HCT116 (cell line): ENCODE measurements around the gene KLF17. TPM values are rescaled to one million over a fixed set of nuclear protein-coding genes. Genes with fewer than 3 reads are reported as not detected.

Experiments
- ATAC-seq: fragments of 200-7000 bp; cut with Tn5 transposase; 2 replicates; pipeline ENCODE4 v1.9.1; 2020; ENCODE audit warnings: mild to moderate bottlenecking, moderate library complexity
- BruUV-seq: library from RNA; stranded (reverse); fragments of 400-500 nt; replicated peaks from 2 replicates; lab custom pipeline; 2021; lab: Mats Ljungman, UMichigan
- CTCF ChIA-PET: fragments of 300-600 bp; sonication (Branson Sonifier 250); formaldehyde crosslinking; loops from one replicate; lab custom pipeline; 2021; ENCODE audit warnings: antibody characterized with exemption; lab: Charles Lee
- POLR2A ChIA-PET: fragments of 300-600, 350-600 bp; sonication (Branson Sonifier 250); formaldehyde crosslinking; loops from one replicate; lab custom pipeline; 2021; ENCODE audit warnings: antibody characterized with exemption; lab: Charles Lee
- RAD21 ChIA-PET, 2 experiments: fragments of 300-600 bp; sonication (Branson Sonifier 250); formaldehyde crosslinking; loops; one replicate each; lab custom pipeline; 2023; ENCODE audit warnings: low total read pairs in 2 of 2; ENCODE audit not compliant: uncharacterized antibody in 2 of 2, unreplicated experiment in 2 of 2, low non-redundant PET in 1 of 2; lab: Charles Lee
- DNase-seq: peaks from one replicate; pipeline ENCODE4 v3.0.0-alpha.2; 2010; ENCODE audit warnings: low read depth, low spot score
- H2AFZ ChIP-seq: fragments of 200-600 bp; shearing (Covaris generic), sonication (generic); 2 replicates; pipeline ENCODE4 v1.6.1; 2017; ENCODE audit warnings: low read depth, mixed run types, mixed read lengths, antibody characterized with exemption, low read length; ENCODE audit not compliant: poor library complexity, severe bottlenecking
- H3K27ac ChIP-seq: 2 replicates; pipeline ENCODE4 v1.5.1; 2012; ENCODE audit warnings: low read depth, low read length
- H3K27me3 ChIP-seq: fragments of 200-600 bp; sonication (generic); 2 replicates; pipeline ENCODE4 v1.6.1; 2016; ENCODE audit warnings: mixed run types, low read length, mixed read lengths; ENCODE audit not compliant: insufficient read depth
- H3K36me3 ChIP-seq, 2 experiments: fragments of 200-500 bp in 1 of 2; fragments of 200-600 bp in 1 of 2; sonication (Bioruptor generic) in 1 of 2; sonication (generic) in 1 of 2; 2 replicates each; pipeline versions ENCODE4 v1.5.1 to v1.6.1; 2014 to 2016; ENCODE audit warnings: low read length in 2 of 2, inconsistent platforms in 1 of 2, mixed read lengths in 1 of 2, mixed run types in 1 of 2; ENCODE audit not compliant: insufficient read depth in 2 of 2, control insufficient read depth in 1 of 2
- H3K4me1 ChIP-seq, 2 experiments: fragments of 200-600 bp in 1 of 2; sonication (generic) in 1 of 2; 2 replicates each; pipeline versions ENCODE4 v1.5.1 to v1.6.1; 2012 to 2017; ENCODE audit warnings: low read length in 2 of 2, inconsistent platforms in 1 of 2, mild to moderate bottlenecking in 1 of 2, mixed read lengths in 1 of 2, mixed run types in 1 of 2, moderate library complexity in 1 of 2; ENCODE audit not compliant: insufficient read depth in 2 of 2, control insufficient read depth in 1 of 2
- H3K4me2 ChIP-seq: fragments of 200-600 bp; sonication (generic); 2 replicates; pipeline ENCODE4 v1.6.1; 2017; ENCODE audit warnings: mixed run types, low read length, mixed read lengths
- H3K4me3 ChIP-seq, 2 experiments: fragments of 200-600 bp in 1 of 2; sonication (generic) in 1 of 2; replicated peaks in 1 of 2; 2 replicates each; pipeline ENCODE4 v1.5.1; 2011 to 2016; ENCODE audit warnings: low read length in 2 of 2, control low read depth in 1 of 2, low read depth in 1 of 2, mild to moderate bottlenecking in 1 of 2, mixed read lengths in 1 of 2, mixed run types in 1 of 2
- H3K79me2 ChIP-seq: fragments of 200-600 bp; sonication (generic); 2 replicates; pipeline ENCODE4 v1.6.1; 2017; ENCODE audit warnings: mild to moderate bottlenecking, mixed run types, low read length, moderate library complexity, mixed read lengths; ENCODE audit not compliant: insufficient read depth
- H3K9ac ChIP-seq: fragments of 200-600 bp; sonication (generic); 2 replicates; pipeline ENCODE4 v1.6.1; 2016; ENCODE audit warnings: low read length, mixed read lengths
- H3K9me2 ChIP-seq: fragments of 200-600 bp; sonication (generic), shearing (Covaris generic); 2 replicates; pipeline ENCODE4 v1.6.1; 2017; ENCODE audit warnings: mixed run types, mild to moderate bottlenecking, moderate library complexity; ENCODE audit not compliant: insufficient read depth
- H3K9me3 ChIP-seq, 2 experiments: fragments of 200-500 bp in 1 of 2; fragments of 200-600 bp in 1 of 2; sonication (Bioruptor generic) in 1 of 2; sonication (generic) in 1 of 2; 2 replicates each; pipeline ENCODE4 v1.6.1; 2014 to 2017; ENCODE audit warnings: low read length in 2 of 2, mixed read lengths in 2 of 2, inconsistent platforms in 1 of 2, low read depth in 1 of 2, mild to moderate bottlenecking in 1 of 2, mixed run types in 1 of 2, moderate library complexity in 1 of 2; ENCODE audit not compliant: control insufficient read depth in 1 of 2, insufficient read depth in 1 of 2
- H4K20me1 ChIP-seq: fragments of 200-600 bp; sonication (generic), shearing (Covaris generic); 2 replicates; pipeline ENCODE4 v1.6.1; 2017; ENCODE audit warnings: mixed run types, mild to moderate bottlenecking, moderate library complexity; ENCODE audit not compliant: insufficient read depth
- CBX3 ChIP-seq: IDR thresholded peaks from 2 replicates; pipeline ENCODE4 v1.6.1; 2012; ENCODE audit warnings: low read depth
- CEBPB ChIP-seq: IDR thresholded peaks from 2 replicates; pipeline ENCODE4 v1.6.1; 2012; ENCODE audit warnings: low read depth
- ELF1 ChIP-seq: IDR thresholded peaks from 2 replicates; pipeline ENCODE4 v1.6.1; 2012; ENCODE audit warnings: low read depth, borderline replicate concordance
- EZH2 ChIP-seq: fragments of 200-600 bp; sonication (generic); IDR thresholded peaks from 2 replicates; pipeline ENCODE4 v1.6.1; 2017; ENCODE audit warnings: antibody characterized with exemption, mixed run types
- EZH2phosphoT487 ChIP-seq: fragments of 200-600 bp; IDR thresholded peaks from 2 replicates; pipeline ENCODE4 v1.6.1; 2018; ENCODE audit warnings: antibody characterized with exemption, borderline replicate concordance
- FOSL1 ChIP-seq: IDR thresholded peaks from 2 replicates; pipeline ENCODE4 v1.6.1; 2012; ENCODE audit warnings: low read depth
- MAX ChIP-seq: IDR thresholded peaks from 2 replicates; pipeline ENCODE4 v1.6.1; 2012
- RAD21 ChIP-seq: IDR thresholded peaks from 2 replicates; pipeline ENCODE4 v1.6.1; 2012; ENCODE audit warnings: low read depth, mild to moderate bottlenecking
- SIN3A ChIP-seq: IDR thresholded peaks from 2 replicates; pipeline ENCODE4 v1.6.1; 2012; ENCODE audit warnings: low read depth
- SP1 ChIP-seq: IDR thresholded peaks from 2 replicates; pipeline ENCODE4 v1.6.1; 2012; ENCODE audit warnings: low read depth
- SRF ChIP-seq: IDR thresholded peaks from 2 replicates; pipeline ENCODE4 v1.6.1; 2012; ENCODE audit warnings: low read depth
- TCF7L2 ChIP-seq: IDR thresholded peaks from 2 replicates; pipeline ENCODE4 v1.7.0; 2011; ENCODE audit warnings: borderline replicate concordance, inconsistent platforms; ENCODE audit not compliant: insufficient read depth, insufficient read length; ENCODE audit errors: extremely low read depth
- YY1 ChIP-seq: IDR thresholded peaks from 2 replicates; pipeline ENCODE4 v1.6.1; 2011; ENCODE audit warnings: low read length, low read depth, moderate library complexity, mild to moderate bottlenecking; ENCODE audit not compliant: insufficient replicate concordance; ENCODE audit errors: extremely low read depth
- ZBTB33 ChIP-seq: IDR thresholded peaks from 2 replicates; pipeline ENCODE4 v1.6.1; 2011; ENCODE audit warnings: mild to moderate bottlenecking, low read length, moderate library complexity; ENCODE audit not compliant: insufficient replicate concordance; ENCODE audit errors: extremely low read depth
- ZFX ChIP-seq: fragments of 450-650 bp; IDR thresholded peaks from 2 replicates; pipeline ENCODE4 v1.6.1; 2017
- intact Hi-C: fragments of 100-400 bp; cut with micrococcal nuclease; formaldehyde crosslinking; loops from 2 replicates; pipeline ENCODE4 v1.10.0; 2022
- total RNA-seq: library from RNA; stranded (reverse); gene quantifications from one replicate; pipeline ENCODE4 v1.2.1, GENCODE V29; 2021; ENCODE audit not compliant: unreplicated experiment
- TF ChIP-seq, protein P1 (sequence below), 3 experiments: fragments of 200-600 bp in 1 of 3; sonication (generic) in 1 of 3; IDR thresholded peaks in 2 of 3; conservative IDR thresholded peaks in 1 of 3; 2 replicates each; pipeline ENCODE4 v1.5.1; 2012 to 2017; ENCODE audit warnings: low read depth in 2 of 3, low read length in 2 of 3, antibody characterized with exemption in 1 of 3, borderline replicate concordance in 1 of 3, control low read depth in 1 of 3, mild to moderate bottlenecking in 1 of 3, mixed read lengths in 1 of 3, mixed run types in 1 of 3, moderate library complexity in 1 of 3; ENCODE audit not compliant: insufficient read depth in 1 of 3

Gene KLF17
- total RNA-seq, 1 experiment from 2014 or later: not detected

- Histone ChIP-seq H3K9me3 (no peaks in the 10 kb centered on the region), H4K20me1 (no peaks in the 10 kb centered on the region), H3K27me3 (no peaks in the 10 kb centered on the region), H3K4me1 (peaks cover 24 to 34% of the 10 kb centered on the region in 2 experiments), H3K9ac (no peak overlapping the region), H2AFZ (no peak overlapping the region), H3K27ac (no peak overlapping the region), H3K9me2 (no peaks in the 10 kb centered on the region), H3K4me3 (no peak overlapping the region), H3K4me2 (no peak overlapping the region), H3K36me3 (no peaks in the 10 kb centered on the region), H3K79me2 (no peaks in the 10 kb centered on the region)
- no peak for ATAC-seq
- BruUV-seq: no TSS peak
- RAD21 ChIA-PET: no interaction called here
- intact Hi-C loops: no loop called here
- POLR2A ChIA-PET: no interaction called here
- CTCF ChIA-PET: no interaction called here
- no peak for TF ChIP-seq SRF
- TF ChIP-seq SP1: no peak
- TF ChIP-seq YY1: no peak
- TF ChIP-seq CEBPB: no peak
- no peak for TF ChIP-seq ELF1
- TF ChIP-seq RAD21: no peak
- TF ChIP-seq, protein P1, sequence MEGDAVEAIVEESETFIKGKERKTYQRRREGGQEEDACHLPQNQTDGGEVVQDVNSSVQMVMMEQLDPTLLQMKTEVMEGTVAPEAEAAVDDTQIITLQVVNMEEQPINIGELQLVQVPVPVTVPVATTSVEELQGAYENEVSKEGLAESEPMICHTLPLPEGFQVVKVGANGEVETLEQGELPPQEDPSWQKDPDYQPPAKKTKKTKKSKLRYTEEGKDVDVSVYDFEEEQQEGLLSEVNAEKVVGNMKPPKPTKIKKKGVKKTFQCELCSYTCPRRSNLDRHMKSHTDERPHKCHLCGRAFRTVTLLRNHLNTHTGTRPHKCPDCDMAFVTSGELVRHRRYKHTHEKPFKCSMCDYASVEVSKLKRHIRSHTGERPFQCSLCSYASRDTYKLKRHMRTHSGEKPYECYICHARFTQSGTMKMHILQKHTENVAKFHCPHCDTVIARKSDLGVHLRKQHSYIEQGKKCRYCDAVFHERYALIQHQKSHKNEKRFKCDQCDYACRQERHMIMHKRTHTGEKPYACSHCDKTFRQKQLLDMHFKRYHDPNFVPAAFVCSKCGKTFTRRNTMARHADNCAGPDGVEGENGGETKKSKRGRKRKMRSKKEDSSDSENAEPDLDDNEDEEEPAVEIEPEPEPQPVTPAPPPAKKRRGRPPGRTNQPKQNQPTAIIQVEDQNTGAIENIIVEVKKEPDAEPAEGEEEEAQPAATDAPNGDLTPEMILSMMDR (IDR thresholded peaks at IDR 0.05 in 2 of 3, conservative IDR thresholded peaks at IDR 0.05 in 1 of 3; ENCODE audit: borderline replicate concordance in 1 of 3, insufficient read depth in 1 of 3, low read depth in 2 of 3, low read length in 2 of 3): no peak
- no peak for TF ChIP-seq SIN3A
- no peak for TF ChIP-seq EZH2
- no peak for TF ChIP-seq EZH2phosphoT487
- no peak for TF ChIP-seq TCF7L2
- no peak for TF ChIP-seq MAX
- TF ChIP-seq ZBTB33: no peak
- no peak for TF ChIP-seq ZFX
- TF ChIP-seq FOSL1: no peak
- TF ChIP-seq CBX3: no peak
- DNase-seq: no peak
Observed at GRCh38 chr1:44152692-44153091, 34.1 kb downstream of the KLF17 start.
